GM19468 (cell line): ENCODE results near the gene ZNF408.
"Not testable (repeated sequence)": the region's sequence is repeated elsewhere in the genome, so short reads cannot be mapped to it uniquely, and the experiment has no call there.

Experiments
- ATAC-seq: cut with Tn5 transposase; IDR thresholded peaks from one replicate; pipeline ENCODE4 v1.9.1; 2021; ENCODE audit warnings: mild to moderate bottlenecking, moderate library complexity, moderate number of reproducible peaks; ENCODE audit not compliant: unreplicated experiment; ENCODE audit errors: extremely low read depth

The ZNF408 gene

GRCh38 chr11:46695345-46696211, 5.3 kb upstream of the ZNF408 start:
- no peak for ATAC-seq

GRCh38 chr11:46696212-46696558, 4.6 kb upstream of the ZNF408 start:
- no peak for ATAC-seq

GRCh38 chr11:46697303-46697702, 3.5 kb upstream of the ZNF408 start:
- ATAC-seq, result no peak

- no peak for ATAC-seq
Observed at GRCh38 chr11:46697723-46698122, 3.1 kb upstream of the ZNF408 start.

GRCh38 chr11:46698597-46698996, 2.2 kb upstream of the ZNF408 start:
- no peak for ATAC-seq

- no peak for ATAC-seq
Observed at GRCh38 chr11:46701078-46701654, 335 bp downstream of the ZNF408 start.

- ATAC-seq, result no peak
Observed at GRCh38 chr11:46705070-46705688, 4.3 kb downstream of the ZNF408 start.

- no peak for ATAC-seq
Observed at GRCh38 chr11:46706886-46707285, 6.1 kb downstream of the ZNF408 start.

- ATAC-seq, result not testable (repeated sequence)
Observed at GRCh38 chr11:46709351-46709750, 8.5 kb downstream of the ZNF408 start.

- no peak for ATAC-seq
Observed at GRCh38 chr11:46710821-46711269, 10.0 kb downstream of the ZNF408 start.

GRCh38 chr11:46711303-46711702, 10.5 kb downstream of the ZNF408 start:
- ATAC-seq, result no peak

GRCh38 chr11:46712874-46713576, 12.2 kb downstream of the ZNF408 start:
- ATAC-seq, result no peak

GRCh38 chr11:46717825-46718154, 17.0 kb downstream of the ZNF408 start:
- not testable (repeated sequence) for ATAC-seq

- ATAC-seq, result no peak
Observed at GRCh38 chr11:46718155-46719019, 17.6 kb downstream of the ZNF408 start.

- ATAC-seq, result no peak
Observed at GRCh38 chr11:46719048-46719542, 18.3 kb downstream of the ZNF408 start, which contains the start of gene F2. TSS of gene F2 (plus strand) at chr11:46719213. CDS start at chr11:46719236, 23 bp downstream.

GRCh38 chr11:46719543-46720218, 18.9 kb downstream of the ZNF408 start:
- ATAC-seq, result no peak

GRCh38 chr11:46721286-46721685, 20.5 kb downstream of the ZNF408 start:
- no peak for ATAC-seq

- no peak for ATAC-seq
Observed at GRCh38 chr11:46722566-46723358, 21.9 kb downstream of the ZNF408 start.
